HG03064 (cell line): Measurements from ENCODE around the gene CENPX.

Source experiments
- ATAC-seq: cut with Tn5 transposase; IDR thresholded peaks from one replicate; pipeline ENCODE4 v1.9.1; 2021; ENCODE audit warnings: low read depth; ENCODE audit not compliant: unreplicated experiment

Gene CENPX

GRCh38 chr17:82013772-82014321, 8.8 kb downstream of the CENPX start:
- no peak for ATAC-seq

- ATAC-seq, result no peak
These were observed 9.3 kb downstream of the CENPX start for GRCh38 chr17:82013341-82013740.

- ATAC-seq, result no peak
These were observed 9.9 kb downstream of the CENPX start for GRCh38 chr17:82012640-82013295.

- ATAC-seq, result no peak
These were observed 10.4 kb downstream of the CENPX start for GRCh38 chr17:82012261-82012639.

GRCh38 chr17:82011617-82012187, 11.0 kb downstream of the CENPX start:
- ATAC-seq, result no peak

GRCh38 chr17:82010575-82011525, 11.8 kb downstream of the CENPX start:
- ATAC-seq, result no peak

GRCh38 chr17:82009413-82009812, 13.3 kb downstream of the CENPX start:
- ATAC-seq, result no peak

GRCh38 chr17:82008941-82009405, 13.7 kb downstream of the CENPX start:
- no peak for ATAC-seq

- ATAC-seq, result no peak
These were observed 14.3 kb downstream of the CENPX start for GRCh38 chr17:82008258-82008940.

- ATAC-seq, result no peak
These were observed 15.0 kb downstream of the CENPX start for GRCh38 chr17:82007495-82008257.

GRCh38 chr17:82007228-82007494, 15.5 kb downstream of the CENPX start:
- ATAC-seq, result no peak

- no peak for ATAC-seq
These were observed 16.0 kb downstream of the CENPX start for GRCh38 chr17:82006468-82007227.

GRCh38 chr17:82005701-82006348, 16.9 kb downstream of the CENPX start:
- no peak for ATAC-seq

GRCh38 chr17:82004517-82005455, 17.9 kb downstream of the CENPX start:
- no peak for ATAC-seq

GRCh38 chr17:82003411-82004381, 19.0 kb downstream of the CENPX start:
- ATAC-seq, result no peak

GRCh38 chr17:82001571-82002056, 21.1 kb downstream of the CENPX start:
- no peak for ATAC-seq
